DMS 273 (cell line): ENCODE measurements around the gene CCP110.

Experiments used
- DNase-seq: peaks from one replicate; lab custom pipeline; 2025; ENCODE audit not compliant: unreplicated experiment; lab: John Stamatoyannopoulos, UW

CCP110 gene

DNA sequence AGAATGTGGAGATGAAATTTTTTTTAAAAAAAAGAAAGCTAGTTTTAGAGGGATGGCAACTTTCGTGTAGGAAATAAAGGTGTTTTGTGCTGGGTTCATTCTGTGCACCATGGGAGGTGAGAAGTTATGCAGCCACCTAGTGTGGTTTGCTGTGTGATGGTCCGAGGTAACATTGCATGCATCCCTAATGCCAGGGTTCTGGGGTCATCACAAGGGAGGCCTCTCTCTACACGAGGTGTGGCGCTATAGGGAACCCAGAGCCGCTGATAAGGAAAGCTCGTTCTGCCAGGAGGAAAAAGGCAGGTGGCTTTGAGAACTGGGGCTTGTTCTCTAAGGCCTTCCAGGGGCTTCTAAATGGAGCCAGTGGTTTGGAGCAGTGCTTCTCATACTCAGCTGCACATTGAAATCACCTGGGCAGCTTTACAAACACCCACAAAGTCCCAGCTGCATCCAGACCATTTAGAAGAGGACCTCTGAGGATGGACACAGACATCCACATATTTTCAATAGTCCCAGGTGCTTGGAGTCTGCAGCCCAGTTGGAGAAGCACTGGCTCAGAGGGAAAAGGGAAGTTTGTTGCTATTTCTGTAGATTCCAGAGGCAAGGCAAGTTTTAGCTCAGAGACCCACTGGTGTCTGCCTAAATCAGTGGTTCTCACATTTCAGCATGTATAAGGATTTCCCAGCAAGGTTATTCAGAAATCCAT lies 75.2 kb downstream of the CCP110 start:
- DNase-seq, result no peak

DNA sequence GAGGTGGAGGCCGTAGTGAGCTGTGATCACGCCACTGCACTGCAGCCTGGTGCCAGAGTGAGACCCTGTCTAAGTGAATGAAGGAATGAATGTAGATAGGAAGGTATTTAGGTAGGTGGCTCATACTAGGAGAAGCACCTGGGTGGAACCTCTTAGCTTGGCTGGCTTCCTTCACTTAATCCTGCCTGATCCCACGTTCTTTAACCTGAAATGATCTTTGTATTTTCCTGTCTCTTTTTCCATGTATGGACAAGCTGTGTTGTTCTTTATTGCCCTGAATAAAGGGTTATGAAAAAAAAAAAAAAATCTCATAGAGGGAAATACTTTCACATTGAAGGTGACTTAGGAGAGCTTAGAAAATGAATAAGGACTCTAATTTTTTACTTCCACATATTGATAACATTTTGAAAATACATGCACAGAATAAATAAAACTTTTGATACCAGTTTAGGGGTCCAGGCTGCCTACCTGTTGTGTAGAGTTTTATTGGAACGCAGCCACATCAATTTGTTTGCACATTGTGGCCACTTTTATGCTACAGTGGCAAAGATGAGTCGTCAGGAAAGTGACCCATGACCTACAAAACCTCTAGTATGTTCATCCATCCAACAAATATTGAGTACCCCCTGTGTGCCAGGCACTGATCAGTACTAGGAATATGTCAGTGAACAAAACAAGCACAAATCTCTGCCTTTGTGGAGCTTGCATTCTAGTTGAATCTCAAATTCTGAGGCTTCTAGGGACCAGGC lies 76.4 kb downstream of the CCP110 start:
- no peak for DNase-seq

DNA sequence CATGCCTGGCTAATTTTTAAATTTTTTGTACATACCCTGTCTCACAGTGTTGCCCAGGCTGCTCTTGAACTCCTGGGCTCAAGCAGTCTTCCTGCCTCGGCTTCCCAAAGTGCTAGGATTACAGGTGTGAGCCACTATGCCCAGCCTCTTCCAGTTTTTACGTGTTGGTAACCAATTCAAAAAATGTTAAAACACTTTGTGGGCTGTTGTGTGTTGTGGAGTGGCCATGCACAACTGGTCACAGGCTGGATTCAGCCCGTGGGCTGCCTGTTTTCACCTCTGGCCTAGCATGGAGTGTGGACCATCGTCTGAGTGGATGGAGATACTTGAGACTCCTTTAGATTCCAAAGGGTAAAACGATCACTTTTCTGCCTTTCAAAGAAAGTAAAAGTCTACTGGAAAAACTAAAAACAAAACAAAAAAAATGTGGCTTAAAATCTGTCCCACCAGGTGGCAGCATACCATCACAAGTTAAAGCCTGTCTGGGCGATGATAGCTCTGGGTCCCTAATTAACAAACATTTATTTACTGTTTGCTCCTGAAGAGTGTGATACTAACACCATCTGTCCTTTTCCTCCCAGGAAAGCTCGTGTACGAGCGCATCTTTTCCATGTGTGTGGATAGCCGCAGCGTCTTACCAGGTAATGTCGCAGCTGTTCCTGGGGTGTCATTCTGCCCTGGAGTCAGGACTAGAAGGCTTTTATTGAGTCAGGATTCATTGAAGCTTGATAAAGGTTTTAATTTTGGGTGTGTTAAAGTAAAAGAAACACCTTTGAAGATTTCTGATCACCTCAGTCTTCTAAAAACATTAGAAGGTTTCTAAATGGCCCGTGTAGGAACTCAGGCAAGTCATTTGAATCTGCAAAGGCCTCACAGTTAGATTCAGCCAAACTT lies 77.6 kb downstream of the CCP110 start:
- peak; percentile 61 for DNase-seq
